H1 (cell line): ENCODE measurements around the gene KCNAB2.

Experiments
- EGR1 ChIP-seq: IDR thresholded peaks from 2 replicates; pipeline ENCODE4 v1.6.1; 2011; ENCODE audit warnings: low read depth, low read length, borderline replicate concordance
- EZH2 ChIP-seq: fragments of 200-600 bp; sonication (generic); IDR thresholded peaks from 2 replicates; pipeline ENCODE4 v1.7.1; 2012; ENCODE audit warnings: low read depth, mild to moderate bottlenecking, moderate library complexity, low read length, inconsistent platforms; ENCODE audit not compliant: severe bottlenecking
- POLR2A ChIP-seq, 2 experiments: IDR thresholded peaks; 1 replicate in 1 of 2; 2 replicates in 1 of 2; pipeline ENCODE4 v1.6.1; 2011; ENCODE audit warnings: low read depth in 2 of 2, low read length in 2 of 2, mild to moderate bottlenecking in 2 of 2; ENCODE audit errors: control extremely low read depth in 1 of 2
- POLR2AphosphoS5 ChIP-seq: IDR thresholded peaks from 2 replicates; pipeline ENCODE4 v1.6.1; 2011; ENCODE audit warnings: low read depth, low read length
- RAD21 ChIP-seq, 2 experiments: IDR thresholded peaks in 1 of 2; conservative IDR thresholded peaks in 1 of 2; 2 replicates each; pipeline ENCODE4 v1.6.1; 2011; ENCODE audit warnings: low read depth in 2 of 2, low read length in 2 of 2, improper control_type of control experiment in 1 of 2, inconsistent platforms in 1 of 2, mild to moderate bottlenecking in 1 of 2, moderate library complexity in 1 of 2
- SRF ChIP-seq: IDR thresholded peaks from 2 replicates; pipeline ENCODE4 v1.6.1; 2011; ENCODE audit warnings: mild to moderate bottlenecking, low read depth, low read length, moderate library complexity
- ZNF274 ChIP-seq: IDR thresholded peaks from 2 replicates; pipeline ENCODE4 v1.7.0; 2012; ENCODE audit warnings: low read length, borderline replicate concordance; ENCODE audit errors: extremely low read depth
- TF ChIP-seq, protein P1 (sequence below), 3 experiments: IDR thresholded peaks; 1 replicate in 2 of 3; 2 replicates in 1 of 3; pipeline versions ENCODE4 v1.5.1 to v1.6.1; 2011; ENCODE audit warnings: low read length in 3 of 3, mild to moderate bottlenecking in 3 of 3, inconsistent platforms in 2 of 3, low read depth in 1 of 3, moderate library complexity in 1 of 3; ENCODE audit not compliant: insufficient read depth in 1 of 3; ENCODE audit errors: control extremely low read depth in 1 of 3
- TF ChIP-seq, protein P2 (sequence below): IDR thresholded peaks from 2 replicates; pipeline ENCODE4 v1.6.1; 2011; ENCODE audit warnings: low read depth, mild to moderate bottlenecking, low read length; ENCODE audit not compliant: insufficient read depth

DNA sequence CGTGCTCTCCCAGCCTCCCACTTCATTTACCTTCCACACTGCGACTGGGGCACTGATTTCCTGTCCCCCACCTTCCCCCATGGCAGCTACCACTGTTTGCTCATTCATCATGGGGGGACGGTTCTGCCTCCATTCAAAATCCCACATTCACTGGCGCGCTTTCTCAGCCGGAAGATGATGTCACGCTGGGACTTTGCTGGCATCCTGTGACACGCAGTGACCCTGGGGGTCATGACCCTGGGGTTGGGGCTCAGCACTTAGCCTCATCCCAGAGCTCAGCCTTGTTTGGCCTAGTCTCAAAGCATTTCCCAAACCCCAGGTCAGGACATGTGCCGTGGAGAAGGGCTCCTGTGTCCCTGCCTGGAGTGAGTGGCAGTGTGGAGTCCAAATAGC, 582 bp upstream of the KCNAB2 start:
- TF ChIP-seq POLR2AphosphoS5 (no peak), POLR2A (IDR thresholded peaks at IDR 0.05; ENCODE audit: control extremely low read depth in 1 of 2, low read depth in 2 of 2, low read length in 2 of 2) (no peak), EGR1 (no peak), SRF (no peak), RAD21 (IDR thresholded peaks at IDR 0.05 in 1 of 2, conservative IDR thresholded peaks at IDR 0.05 in 1 of 2; ENCODE audit: low read depth in 2 of 2, low read length in 2 of 2) (no peak), ZNF274 (no peak), EZH2 (no peak)
- TF ChIP-seq, protein P1, sequence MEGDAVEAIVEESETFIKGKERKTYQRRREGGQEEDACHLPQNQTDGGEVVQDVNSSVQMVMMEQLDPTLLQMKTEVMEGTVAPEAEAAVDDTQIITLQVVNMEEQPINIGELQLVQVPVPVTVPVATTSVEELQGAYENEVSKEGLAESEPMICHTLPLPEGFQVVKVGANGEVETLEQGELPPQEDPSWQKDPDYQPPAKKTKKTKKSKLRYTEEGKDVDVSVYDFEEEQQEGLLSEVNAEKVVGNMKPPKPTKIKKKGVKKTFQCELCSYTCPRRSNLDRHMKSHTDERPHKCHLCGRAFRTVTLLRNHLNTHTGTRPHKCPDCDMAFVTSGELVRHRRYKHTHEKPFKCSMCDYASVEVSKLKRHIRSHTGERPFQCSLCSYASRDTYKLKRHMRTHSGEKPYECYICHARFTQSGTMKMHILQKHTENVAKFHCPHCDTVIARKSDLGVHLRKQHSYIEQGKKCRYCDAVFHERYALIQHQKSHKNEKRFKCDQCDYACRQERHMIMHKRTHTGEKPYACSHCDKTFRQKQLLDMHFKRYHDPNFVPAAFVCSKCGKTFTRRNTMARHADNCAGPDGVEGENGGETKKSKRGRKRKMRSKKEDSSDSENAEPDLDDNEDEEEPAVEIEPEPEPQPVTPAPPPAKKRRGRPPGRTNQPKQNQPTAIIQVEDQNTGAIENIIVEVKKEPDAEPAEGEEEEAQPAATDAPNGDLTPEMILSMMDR (IDR thresholded peaks at IDR 0.05; ENCODE audit: control extremely low read depth in 1 of 3, insufficient read depth in 1 of 3, low read depth in 1 of 3, low read length in 3 of 3): no peak
- TF ChIP-seq, protein P2, sequence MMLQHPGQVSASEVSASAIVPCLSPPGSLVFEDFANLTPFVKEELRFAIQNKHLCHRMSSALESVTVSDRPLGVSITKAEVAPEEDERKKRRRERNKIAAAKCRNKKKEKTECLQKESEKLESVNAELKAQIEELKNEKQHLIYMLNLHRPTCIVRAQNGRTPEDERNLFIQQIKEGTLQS: no peak
